GM18519 (cell line): ENCODE measurements around the gene DAG1.
A peak's percentile ranks its signal among the peaks of the same experiment; 100 is the strongest.

ENCODE experiments used
- ATAC-seq: cut with Tn5 transposase; IDR thresholded peaks from one replicate; pipeline ENCODE4 v1.9.1; 2021; ENCODE audit warnings: mild to moderate bottlenecking, moderate library complexity; ENCODE audit not compliant: unreplicated experiment, low FRiP score

The DAG1 gene

GRCh38 chr3:49539659-49540560 is 69.8 kb downstream of the DAG1 start:
- ATAC-seq: peak; percentile 63

- no peak for ATAC-seq
Measured at GRCh38 chr3:49552087-49552486, 82.0 kb downstream of the DAG1 start.

GRCh38 chr3:49553324-49553691 is 83.2 kb downstream of the DAG1 start:
- no peak for ATAC-seq

GRCh38 chr3:49553692-49554632 is 83.9 kb downstream of the DAG1 start, which contains the start of gene BSN:
BSN (plus strand) TSS chr3:49554477; CDS start chr3:49554603, 126 bp downstream.
- ATAC-seq: peak; percentile 54

DNA sequence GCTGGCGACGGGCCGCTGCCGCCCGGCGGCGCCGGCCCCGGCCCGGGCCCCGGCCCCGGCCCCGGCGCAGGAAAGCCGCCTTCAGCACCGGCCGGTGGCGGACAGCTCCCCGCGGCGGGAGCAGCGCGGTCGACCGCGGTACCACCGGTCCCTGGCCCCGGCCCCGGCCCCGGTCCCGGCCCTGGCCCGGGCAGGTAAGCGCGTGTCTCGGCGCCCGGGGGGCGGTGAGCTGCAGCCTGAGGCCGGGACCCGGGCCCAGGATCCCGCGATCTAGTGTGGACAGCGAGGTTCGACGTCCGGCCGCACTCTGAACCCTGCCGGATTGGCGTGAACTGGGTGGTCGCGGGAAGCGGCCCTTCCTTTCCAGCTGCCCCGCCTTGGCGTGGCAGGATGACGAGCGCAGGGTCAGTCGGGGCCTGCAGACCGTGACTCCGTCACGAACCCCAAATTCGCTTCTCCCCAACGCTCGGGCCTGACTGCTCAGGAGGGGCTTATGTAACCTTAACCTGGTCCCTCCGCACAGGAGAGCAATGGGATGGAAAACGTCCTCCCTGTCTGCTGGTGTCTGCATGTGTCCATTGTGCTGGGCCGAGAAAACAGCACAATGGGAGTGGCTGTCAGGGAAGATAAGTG is 84.7 kb downstream of the DAG1 start:
- peak; percentile 40 for ATAC-seq

DNA sequence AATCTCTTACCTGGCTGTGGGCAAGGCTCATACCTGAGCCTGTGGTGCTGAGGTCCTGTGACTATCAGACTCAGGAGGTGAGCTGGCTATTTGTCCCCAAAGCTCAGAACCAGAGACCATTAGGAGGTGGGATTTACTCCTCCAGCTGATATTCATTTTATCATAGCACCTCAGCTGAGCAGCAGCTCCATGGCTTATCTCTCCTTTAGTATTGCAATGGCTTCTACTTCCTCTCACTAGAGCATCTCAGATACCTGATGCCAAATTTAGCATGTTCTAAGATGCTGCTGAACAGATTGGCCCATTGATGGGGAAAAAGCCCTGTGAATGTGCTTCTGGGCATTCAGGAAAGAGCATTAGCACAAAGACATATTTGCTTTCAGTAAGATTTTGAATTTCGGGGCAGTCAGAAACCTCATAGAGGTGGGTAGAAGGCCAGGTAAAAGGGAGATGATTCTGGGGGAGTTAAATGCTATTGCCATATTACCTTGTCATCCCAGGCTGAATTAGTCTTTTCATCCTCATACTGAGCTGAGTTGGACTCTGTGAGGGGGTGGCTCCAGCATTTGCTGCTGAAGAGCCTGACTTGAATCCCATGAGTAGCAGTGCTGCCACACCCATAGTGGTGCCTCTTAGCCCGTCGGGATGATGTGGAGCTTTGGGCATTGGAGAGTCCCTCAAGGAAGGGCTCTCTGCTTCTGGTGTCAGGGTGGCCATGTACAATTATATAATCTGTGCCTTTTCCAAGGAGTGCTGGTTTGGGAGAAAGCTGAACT is 86.6 kb downstream of the DAG1 start:
- ATAC-seq: no peak

DNA sequence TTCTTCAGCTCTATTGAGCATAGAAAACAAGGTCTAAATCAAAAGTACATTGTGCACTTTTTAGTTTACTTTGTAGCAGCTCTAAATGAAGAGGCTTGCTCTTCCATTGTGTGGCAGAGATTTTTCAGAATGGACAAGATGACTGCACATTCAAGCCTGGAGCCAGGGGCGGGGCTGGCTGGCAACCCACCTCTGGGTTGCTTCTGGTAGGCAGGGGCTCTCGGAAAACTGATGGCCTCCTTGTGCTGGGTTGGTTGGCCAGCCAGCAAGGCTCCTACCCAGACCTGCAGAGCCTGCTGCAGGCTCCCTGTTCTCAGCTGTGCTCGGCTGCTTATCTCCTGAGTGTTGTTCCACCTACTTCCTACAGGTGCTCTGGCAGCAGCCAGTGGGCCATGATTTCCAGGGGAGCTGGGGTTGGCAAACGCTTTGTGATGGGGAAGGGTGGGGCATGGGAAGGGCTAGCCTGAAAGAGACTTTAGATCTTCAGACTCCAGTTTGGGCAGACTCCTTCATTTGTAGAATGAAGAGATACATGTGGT is 93.0 kb downstream of the DAG1 start:
- no peak for ATAC-seq

- ATAC-seq: no peak
Measured at GRCh38 chr3:49563766-49564165, 93.7 kb downstream of the DAG1 start.

DNA sequence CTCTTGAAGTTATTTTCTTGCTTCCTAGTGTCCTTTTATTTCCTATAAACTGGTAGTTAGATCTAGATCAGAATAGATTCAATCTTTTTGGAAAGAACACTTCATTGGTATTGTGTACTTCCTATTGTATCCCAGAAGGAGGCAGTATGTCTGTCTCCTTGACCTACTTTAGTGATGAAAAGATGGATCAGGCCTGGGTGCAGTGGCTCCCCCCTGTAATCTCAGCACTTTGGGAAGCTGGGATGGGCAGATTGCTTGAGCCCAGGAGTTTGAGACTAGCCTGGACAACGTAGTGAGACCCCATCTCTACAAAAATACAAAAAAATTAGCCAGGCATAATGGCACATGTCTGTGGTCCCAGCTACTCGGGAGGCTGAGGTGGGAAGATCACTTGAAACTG is 96.2 kb downstream of the DAG1 start:
- no peak for ATAC-seq

DNA sequence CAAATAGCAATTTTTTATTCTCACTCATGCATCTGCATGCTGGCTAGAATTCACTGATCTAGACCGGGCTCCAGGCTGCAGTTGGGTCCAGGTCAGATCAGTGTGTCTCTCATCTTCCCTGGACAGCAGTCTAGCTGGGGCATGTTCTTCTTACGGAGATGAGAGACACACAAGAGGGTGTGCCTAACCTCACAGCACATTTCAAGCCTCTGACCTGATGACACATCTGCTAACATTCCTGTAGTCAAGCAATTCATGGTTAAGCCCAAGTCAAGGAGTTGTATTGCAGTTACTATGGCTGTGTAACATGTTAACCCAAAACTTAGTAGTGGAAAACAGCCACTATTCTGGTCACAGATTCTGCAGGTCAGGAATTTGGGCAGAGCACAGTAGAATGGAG is 97.3 kb downstream of the DAG1 start:
- no peak for ATAC-seq

DNA sequence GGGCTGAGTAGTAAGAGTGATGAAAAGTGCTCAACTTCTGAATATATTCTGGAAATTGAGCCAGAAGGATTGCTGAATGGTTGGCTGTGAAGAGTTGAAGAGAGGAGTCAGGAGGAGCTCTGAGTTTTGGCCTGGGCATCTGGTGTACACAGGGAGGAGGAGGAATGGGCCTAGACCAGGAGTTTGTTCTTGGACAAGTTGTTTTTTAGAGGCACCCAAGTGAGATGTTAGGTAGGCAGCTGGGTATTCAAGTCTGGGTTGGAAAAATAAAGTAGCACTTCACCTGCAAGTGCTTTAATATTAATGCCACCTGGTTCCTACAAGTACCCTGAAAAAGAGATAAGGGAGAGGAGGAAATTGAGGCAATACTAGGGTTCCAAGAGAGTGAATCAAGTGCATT is 98.9 kb downstream of the DAG1 start:
- no peak for ATAC-seq

- ATAC-seq: no peak
Measured at GRCh38 chr3:49570028-49570654, 100.1 kb downstream of the DAG1 start.

GRCh38 chr3:49582177-49582576 is 112.1 kb downstream of the DAG1 start:
- no peak for ATAC-seq
